Esophagus squamous epithelium (tissue), 4 donors: ENCODE data around the gene REV3L.

ENCODE experiments used
- CTCF ChIP-seq, 6 experiments: fragments of 450-650 bp in 4 of 6; fragments of 200-600 bp in 2 of 6; sonication (generic) in 2 of 6; IDR thresholded peaks; one replicate each; pipeline ENCODE4 v1.5.1; 2016 to 2019; ENCODE audit warnings: antibody characterized with exemption in 6 of 6, mild to moderate bottlenecking in 4 of 6, moderate library complexity in 4 of 6
- POLR2A ChIP-seq, 4 donors: fragments of 450-650 bp; IDR thresholded peaks; one replicate each; pipeline ENCODE4 v1.6.1; 2017; ENCODE audit warnings: antibody characterized with exemption in 4 of 4, mild to moderate bottlenecking in 4 of 4, moderate library complexity in 3 of 4

- TF ChIP-seq POLR2A (IDR thresholded peaks at IDR 0.05) (no peak), CTCF (IDR thresholded peaks at IDR 0.05) (no peak)
Observed at GRCh38 chr6:111530218-111530617, 47.2 kb upstream of the REV3L start.
